GM12878 (cell line): Measurements from ENCODE around the gene ADGRF4. TPM values are rescaled to one million over a fixed set of nuclear protein-coding genes. Genes with fewer than 3 reads are reported as not detected.

ENCODE experiments used
- ATAC-seq: fragments of 200-7000 bp; cut with Tn5 transposase; 3 replicates; pipeline ENCODE4 v1.9.1; 2020; ENCODE audit warnings: mild to moderate bottlenecking, moderate library complexity
- BruUV-seq: library from RNA; stranded (reverse); fragments of 400-500 nt; replicated peaks from 2 replicates; lab custom pipeline; 2021; lab: Mats Ljungman, UMichigan
- CTCF ChIA-PET: fragments of 300-600 bp; sonication (Branson Sonifier 250); formaldehyde crosslinking; extraction: SDS; loops from one replicate; lab custom pipeline; 2021; ENCODE audit warnings: inconsistent platforms; lab: Yijun Ruan, JAX
- POLR2A ChIA-PET: fragments of 350-600 bp; formaldehyde crosslinking; extraction: SDS; loops from one replicate; lab custom pipeline; 2021; ENCODE audit warnings: inconsistent platforms; lab: Charles Lee
- RAD21 ChIA-PET: fragments of 300-600 bp; sonication (Branson Sonifier 250); formaldehyde crosslinking; loops from one replicate; lab custom pipeline; 2023; ENCODE audit warnings: antibody characterized with exemption; ENCODE audit not compliant: unreplicated experiment; lab: Charles Lee
- SMC1A ChIA-PET: fragments of 300-600 bp; sonication (Branson Sonifier 250); formaldehyde crosslinking; loops from one replicate; lab custom pipeline; 2023; ENCODE audit not compliant: unreplicated experiment, uncharacterized antibody; lab: Charles Lee
- DNase-seq: peaks from one replicate; pipeline ENCODE4 v3.0.0-alpha.2; 2011; ENCODE audit warnings: low read depth, low spot score
- FAIRE-seq: peaks from 3 replicates; lab custom pipeline; 2011; peaks lifted over from hg19 to GRCh38; lab: Jason Lieb, UNC
- H2AFZ ChIP-seq: 2 replicates; pipeline ENCODE4 v1.6.0; 2011; ENCODE audit warnings: low read depth, low read length, control low read depth; ENCODE audit not compliant: control insufficient read depth
- H3K27ac ChIP-seq: 2 replicates; pipeline ENCODE4 v1.5.1; 2011; ENCODE audit warnings: control low read depth; ENCODE audit not compliant: control insufficient read depth, insufficient read depth
- H3K27me3 ChIP-seq, 2 experiments: replicated peaks in 1 of 2; 2 replicates each; pipeline versions ENCODE4 v1.6.0 to v1.6.1; 2011; ENCODE audit warnings: low read length in 1 of 2; ENCODE audit not compliant: control insufficient read depth in 2 of 2, insufficient read depth in 2 of 2
- H3K36me3 ChIP-seq, 2 experiments: 2 replicates each; pipeline ENCODE4 v1.5.1; 2011; ENCODE audit warnings: low read length in 1 of 2; ENCODE audit not compliant: control insufficient read depth in 2 of 2, insufficient read depth in 2 of 2
- H3K4me1 ChIP-seq: 2 replicates; pipeline ENCODE4 v1.6.1; 2011; ENCODE audit warnings: mild to moderate bottlenecking, low read length, moderate library complexity, mixed read lengths; ENCODE audit not compliant: control insufficient read depth, insufficient read depth
- H3K4me2 ChIP-seq: 2 replicates; pipeline ENCODE4 v1.6.0; 2011; ENCODE audit warnings: control low read depth; ENCODE audit not compliant: control insufficient read depth, insufficient read depth
- H3K4me3 ChIP-seq: fragments of 200-600 bp; sonication (generic); 2 replicates; pipeline ENCODE4 v1.5.1; 2016
- H3K79me2 ChIP-seq: 2 replicates; pipeline ENCODE4 v1.6.0; 2011; ENCODE audit warnings: low read length; ENCODE audit not compliant: control insufficient read depth, insufficient read depth
- H3K9ac ChIP-seq: 2 replicates; pipeline ENCODE4 v1.8.0; 2011; ENCODE audit warnings: low read length, control low read depth, mixed read lengths; ENCODE audit not compliant: control insufficient read depth, insufficient read depth
- H3K9me3 ChIP-seq: replicated peaks from 3 replicates; pipeline ENCODE4 v1.5.1; 2011; ENCODE audit warnings: mild to moderate bottlenecking, low read length; ENCODE audit not compliant: control insufficient read depth, insufficient read depth
- H4K20me1 ChIP-seq: 2 replicates; pipeline ENCODE4 v1.6.0; 2011; ENCODE audit not compliant: control insufficient read depth, insufficient read depth
- ATF7 ChIP-seq: fragments of 450-650 bp; IDR thresholded peaks from 2 replicates; pipeline ENCODE4 v1.6.1; 2016; ENCODE audit warnings: low read depth, mild to moderate bottlenecking
- BMI1 ChIP-seq: fragments of 450-650 bp; IDR thresholded peaks from 2 replicates; pipeline ENCODE4 v1.6.1; 2016; ENCODE audit warnings: mild to moderate bottlenecking, moderate library complexity, borderline replicate concordance
- CEBPB ChIP-seq, 2 experiments: fragments of 150-350 bp in 1 of 2; IDR thresholded peaks; 2 replicates each; pipeline ENCODE4 v1.6.1; 2012 to 2014; ENCODE audit warnings: low read depth in 2 of 2, low read length in 2 of 2, borderline replicate concordance in 1 of 2, inconsistent platforms in 1 of 2
- CREM ChIP-seq: IDR thresholded peaks from 2 replicates; pipeline ENCODE4 v1.6.1; 2014; ENCODE audit warnings: antibody characterized with exemption, low read depth
- DPF2 ChIP-seq: fragments of 450-650 bp; IDR thresholded peaks from 2 replicates; pipeline ENCODE4 v1.6.1; 2017; ENCODE audit warnings: mild to moderate bottlenecking
- EED ChIP-seq: sonication (generic); IDR thresholded peaks from 2 replicates; pipeline ENCODE4 v1.6.1; 2016; ENCODE audit warnings: antibody characterized with exemption, low read depth
- FOXM1 ChIP-seq: IDR thresholded peaks from 2 replicates; pipeline ENCODE4 v1.6.1; 2012; ENCODE audit warnings: low read depth, mild to moderate bottlenecking, inconsistent platforms, low read length, moderate library complexity
- GABPA ChIP-seq: IDR thresholded peaks from 2 replicates; pipeline ENCODE4 v1.6.1; 2014; ENCODE audit warnings: antibody characterized with exemption, low read depth, mild to moderate bottlenecking, inconsistent platforms
- JUND ChIP-seq: IDR thresholded peaks from 2 replicates; pipeline ENCODE4 v1.6.1; 2012; ENCODE audit warnings: low read depth, mild to moderate bottlenecking, low read length, improper control_type of control experiment, moderate library complexity
- MEF2B ChIP-seq: fragments of 450-650 bp; IDR thresholded peaks from 2 replicates; pipeline ENCODE4 v1.6.1; 2018; ENCODE audit warnings: mild to moderate bottlenecking, moderate library complexity; ENCODE audit not compliant: partially characterized antibody, poor library complexity, severe bottlenecking
- MTA3 ChIP-seq: IDR thresholded peaks from 2 replicates; pipeline ENCODE4 v1.6.1; 2012; ENCODE audit warnings: low read length, inconsistent platforms, borderline replicate concordance
- NR2C2 ChIP-seq: IDR thresholded peaks from 2 replicates; pipeline ENCODE4 v1.6.1; 2011; ENCODE audit warnings: borderline replicate concordance, low read depth; ENCODE audit not compliant: control insufficient read depth, insufficient read length
- POLR2A ChIP-seq: IDR thresholded peaks from 2 replicates; pipeline ENCODE4 v1.6.1; 2011; ENCODE audit warnings: low read depth, mild to moderate bottlenecking, low read length
- POLR2AphosphoS5 ChIP-seq: IDR thresholded peaks from 2 replicates; pipeline ENCODE4 v1.6.1; 2011; ENCODE audit warnings: mild to moderate bottlenecking, low read length, inconsistent platforms
- RB1 ChIP-seq: fragments of 450-650 bp; formaldehyde crosslinking; IDR thresholded peaks from 2 replicates; pipeline ENCODE4 v1.6.1; 2017; ENCODE audit warnings: mild to moderate bottlenecking, borderline replicate concordance
- RFX5 ChIP-seq: IDR thresholded peaks from 2 replicates; pipeline ENCODE4 v1.6.1; 2011; ENCODE audit warnings: low read depth, low read length, improper control_type of control experiment
- RUNX3 ChIP-seq: IDR thresholded peaks from 2 replicates; pipeline ENCODE4 v1.6.1; 2012; ENCODE audit warnings: low read length, inconsistent platforms
- SIN3A ChIP-seq: IDR thresholded peaks from 2 replicates; pipeline ENCODE4 v1.6.1; 2012; ENCODE audit warnings: low read depth, low read length, improper control_type of control experiment
- SMARCA5 ChIP-seq: fragments of 450-650 bp; IDR thresholded peaks from 2 replicates; pipeline ENCODE4 v1.6.1; 2017; ENCODE audit warnings: mild to moderate bottlenecking
- SMC3 ChIP-seq: IDR thresholded peaks from 2 replicates; pipeline ENCODE4 v1.6.1; 2011; ENCODE audit warnings: low read length, improper control_type of control experiment, borderline replicate concordance
- SP1 ChIP-seq: IDR thresholded peaks from one replicate; pipeline ENCODE4 v1.6.1; 2011; ENCODE audit warnings: low read depth, low read length
- SREBF1 ChIP-seq: IDR thresholded peaks from 2 replicates; pipeline ENCODE4 v1.6.1; 2012; ENCODE audit warnings: mild to moderate bottlenecking, low read length
- TARDBP ChIP-seq: IDR thresholded peaks from 2 replicates; pipeline ENCODE4 v1.6.1; 2016; ENCODE audit warnings: borderline replicate concordance
- TCF3 ChIP-seq: IDR thresholded peaks from 2 replicates; pipeline ENCODE4 v1.6.1; 2012; ENCODE audit warnings: low read depth, mild to moderate bottlenecking, low read length, borderline replicate concordance; ENCODE audit not compliant: insufficient read depth
- WRNIP1 ChIP-seq: IDR thresholded peaks from 2 replicates; pipeline ENCODE4 v1.6.1; 2011; ENCODE audit warnings: low read depth, low read length, improper control_type of control experiment, borderline replicate concordance
- ZBED1 ChIP-seq: IDR thresholded peaks from 2 replicates; pipeline ENCODE4 v1.6.1; 2016; ENCODE audit warnings: borderline replicate concordance
- ZSCAN29 ChIP-seq: fragments of 450-650 bp; IDR thresholded peaks from 2 replicates; pipeline ENCODE4 v1.6.1; 2017; ENCODE audit warnings: mild to moderate bottlenecking, moderate library complexity
- ZZZ3 ChIP-seq: IDR thresholded peaks from 2 replicates; pipeline ENCODE4 v1.6.1; 2011; ENCODE audit warnings: low read depth; ENCODE audit not compliant: control insufficient read depth, insufficient read length
- in situ Hi-C: fragments of 300-500 bp; cut with MboI; formaldehyde crosslinking; loops from 9 replicates; pipeline ENCODE4 v1.14.3; 2018; ENCODE audit warnings: mixed read lengths
- intact Hi-C: fragments of 100-400 bp; cut with micrococcal nuclease; formaldehyde crosslinking; loops from one replicate; pipeline ENCODE4 v1.14.2; 2022; ENCODE audit not compliant: unreplicated experiment
- polyA plus RNA-seq, 11 experiments: library from polyadenylated mRNA; depleted of rRNA in 4 of 11; unstranded in 6 of 11; stranded (reverse) in 5 of 11; fragments of >200 nt; fragmentation: Nextera tagmentation in 4 of 11; fragmentation: Illumina TruSeq in 1 of 11; extraction: Ambion mirVana in 4 of 11; extraction: Trizol in 1 of 11; gene quantifications; 1 replicate in 1 of 11; 2 replicates in 10 of 11; pipeline versions ENCODE4 v1.2.1 to v1.2.3, GENCODE V29; 2011 to 2016; ENCODE audit warnings: inconsistent platforms in 2 of 11, missing spikeins in 2 of 11, low read depth in 1 of 11
- total RNA-seq, 4 experiments: library from RNA; depleted of rRNA in 3 of 4; stranded (reverse); fragments of >200 nt in 3 of 4; fragmentation: Illumina TruSeq in 1 of 4; extraction: Trizol in 1 of 4; gene quantifications; 2 replicates each; pipeline versions ENCODE4 v1.2.1 to v1.2.3, GENCODE V29; 2013 to 2021
- TF ChIP-seq, protein P1 (sequence below), 3 experiments: IDR thresholded peaks in 2 of 3; conservative IDR thresholded peaks in 1 of 3; 2 replicates each; pipeline ENCODE4 v1.5.1; 2011; ENCODE audit warnings: low read depth in 3 of 3, low read length in 3 of 3, mild to moderate bottlenecking in 3 of 3, control low read depth in 2 of 3, moderate library complexity in 2 of 3, inconsistent platforms in 1 of 3, mixed read lengths in 1 of 3; ENCODE audit not compliant: control insufficient read depth in 2 of 3, insufficient read depth in 1 of 3; ENCODE audit errors: extremely low read depth in 1 of 3

Gene ADGRF4
- total and polyA plus RNA-seq, 10 of the 15 experiments (the other 5 are each of a cell fraction or from before 2014, with no cell fraction given) = 0.04 to 0.12 (median 0.06) TPM; not detected in 5

DNA sequence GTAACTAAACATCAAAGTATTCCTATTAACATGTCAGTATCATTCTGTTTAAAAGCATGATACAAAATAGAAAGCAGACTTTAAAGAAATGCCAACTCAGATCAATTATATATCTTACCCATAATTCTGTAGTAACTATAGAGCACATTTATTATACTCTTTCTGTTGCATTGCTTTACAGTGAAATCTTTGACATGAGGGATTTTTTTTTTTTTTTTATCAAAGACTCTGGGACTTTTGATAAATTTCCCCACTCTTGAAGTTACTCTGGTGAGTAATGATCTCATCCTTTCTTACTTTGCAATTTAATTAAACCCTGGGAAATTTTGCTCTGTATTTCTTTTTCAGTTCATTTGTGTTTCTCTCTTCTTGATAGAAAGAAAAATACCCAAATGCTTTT, 17.4 kb downstream of the ADGRF4 start:
- peak overlapping the region; percentile 43; the same call in 1 of the 2 replicates for H3K27ac ChIP-seq
- H3K4me3 ChIP-seq = no peak overlapping the region
- BruUV-seq = no TSS peak
- FAIRE-seq (no peak), DNase-seq (no peak), ATAC-seq (peak; percentile 84)
- in situ Hi-C loops = no loop called here
- H4K20me1 ChIP-seq = no peaks in the 10 kb centered on the region
- RAD21 ChIA-PET = interaction anchor here (0.6 to 1.7 kb wide), 3 partner anchors 14 to 18 kb away, joined by 3 to 4 read pairs (median 4); no protein-coding TSS in a partner anchor
- no peak overlapping the region for H2AFZ ChIP-seq
- CTCF ChIA-PET = interaction anchor here (1.1 to 1.4 kb wide), 2 partner anchors 14 to 18 kb away, joined by 3 to 4 read pairs; no protein-coding TSS in a partner anchor
- H3K4me2 ChIP-seq = no peak overlapping the region
- no peak overlapping the region for H3K9ac ChIP-seq
- no peaks in the 10 kb centered on the region for H3K79me2 ChIP-seq
- no peaks in the 10 kb centered on the region for H3K36me3 ChIP-seq
- peaks cover 8% of the 10 kb centered on the region; the same call in 2 of the 3 replicates for H3K9me3 ChIP-seq
- no peaks in the 10 kb centered on the region for H3K27me3 ChIP-seq
- POLR2A ChIA-PET = interaction anchor here (1.1 kb wide), 1 partner anchor 21 kb away, joined by 3 read pairs; no protein-coding TSS in a partner anchor
- SMC1A ChIA-PET = interaction anchor here (1.1 to 1.5 kb wide), 4 partner anchors 12 to 84 kb away, joined by 3 read pairs; no protein-coding TSS in a partner anchor
- no peaks in the 10 kb centered on the region for H3K4me1 ChIP-seq
- intact Hi-C loops = no loop called here
- TF ChIP-seq GABPA = no peak; the same call in 1 of the 2 replicates
- no peak for TF ChIP-seq WRNIP1
- no peak for TF ChIP-seq MEF2B
- TF ChIP-seq EED = no peak
- peak; percentile 80 for TF ChIP-seq ATF7
- peak; percentile 35; the same call in 1 of the 2 replicates for TF ChIP-seq RUNX3
- TF ChIP-seq POLR2AphosphoS5 = no peak
- no peak for TF ChIP-seq CREM
- no peak for TF ChIP-seq ZZZ3
- TF ChIP-seq RFX5 = no peak
- TF ChIP-seq TCF3 = no peak
- TF ChIP-seq POLR2A = no peak
- no peak for TF ChIP-seq JUND
- TF ChIP-seq RB1 = no peak
- no peak for TF ChIP-seq SIN3A
- TF ChIP-seq CEBPB (IDR thresholded peaks at IDR 0.05; ENCODE audit: borderline replicate concordance in 1 of 2, low read depth in 2 of 2, low read length in 2 of 2) = no peak
- no peak for TF ChIP-seq TARDBP
- TF ChIP-seq ZBED1 = no peak
- no peak for TF ChIP-seq NR2C2
- TF ChIP-seq MTA3 = no peak
- TF ChIP-seq, protein P1, sequence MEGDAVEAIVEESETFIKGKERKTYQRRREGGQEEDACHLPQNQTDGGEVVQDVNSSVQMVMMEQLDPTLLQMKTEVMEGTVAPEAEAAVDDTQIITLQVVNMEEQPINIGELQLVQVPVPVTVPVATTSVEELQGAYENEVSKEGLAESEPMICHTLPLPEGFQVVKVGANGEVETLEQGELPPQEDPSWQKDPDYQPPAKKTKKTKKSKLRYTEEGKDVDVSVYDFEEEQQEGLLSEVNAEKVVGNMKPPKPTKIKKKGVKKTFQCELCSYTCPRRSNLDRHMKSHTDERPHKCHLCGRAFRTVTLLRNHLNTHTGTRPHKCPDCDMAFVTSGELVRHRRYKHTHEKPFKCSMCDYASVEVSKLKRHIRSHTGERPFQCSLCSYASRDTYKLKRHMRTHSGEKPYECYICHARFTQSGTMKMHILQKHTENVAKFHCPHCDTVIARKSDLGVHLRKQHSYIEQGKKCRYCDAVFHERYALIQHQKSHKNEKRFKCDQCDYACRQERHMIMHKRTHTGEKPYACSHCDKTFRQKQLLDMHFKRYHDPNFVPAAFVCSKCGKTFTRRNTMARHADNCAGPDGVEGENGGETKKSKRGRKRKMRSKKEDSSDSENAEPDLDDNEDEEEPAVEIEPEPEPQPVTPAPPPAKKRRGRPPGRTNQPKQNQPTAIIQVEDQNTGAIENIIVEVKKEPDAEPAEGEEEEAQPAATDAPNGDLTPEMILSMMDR (IDR thresholded peaks at IDR 0.05 in 2 of 3, conservative IDR thresholded peaks at IDR 0.05 in 1 of 3; ENCODE audit: control insufficient read depth in 2 of 3, extremely low read depth in 1 of 3, insufficient read depth in 1 of 3, low read depth in 3 of 3, low read length in 3 of 3) = no peak
- TF ChIP-seq FOXM1 = peak; percentile 84; the same call in 1 of the 2 replicates
- TF ChIP-seq SREBF1 = no peak
- TF ChIP-seq ZSCAN29 = no peak
- TF ChIP-seq BMI1 = no peak
- TF ChIP-seq DPF2 = no peak
- TF ChIP-seq SP1 = no peak
- no peak for TF ChIP-seq SMARCA5
- no peak for TF ChIP-seq SMC3
